HT-29 (cell line): Measurements from ENCODE around the gene MAT1A. TPM values are rescaled to one million over a fixed set of nuclear protein-coding genes. Genes with fewer than 3 reads are reported as not detected.
"Not testable (repeated sequence)": the region's sequence is repeated elsewhere in the genome, so short reads cannot be mapped to it uniquely, and the experiment has no call there.

Experiments
- DNase-seq: peaks from one replicate; pipeline ENCODE4 v3.0.0-alpha.2; 2015; ENCODE audit warnings: low spot score
- total RNA-seq: library from RNA; depleted of rRNA; stranded (reverse); fragments of >200 nt; shearing (Covaris generic); gene quantifications from 2 replicates; pipeline ENCODE4 v1.2.3, GENCODE V29; 2014; rRNA removed

Gene MAT1A
- total RNA-seq, 1 experiment from 2014 or later = 0.03 TPM

DNA sequence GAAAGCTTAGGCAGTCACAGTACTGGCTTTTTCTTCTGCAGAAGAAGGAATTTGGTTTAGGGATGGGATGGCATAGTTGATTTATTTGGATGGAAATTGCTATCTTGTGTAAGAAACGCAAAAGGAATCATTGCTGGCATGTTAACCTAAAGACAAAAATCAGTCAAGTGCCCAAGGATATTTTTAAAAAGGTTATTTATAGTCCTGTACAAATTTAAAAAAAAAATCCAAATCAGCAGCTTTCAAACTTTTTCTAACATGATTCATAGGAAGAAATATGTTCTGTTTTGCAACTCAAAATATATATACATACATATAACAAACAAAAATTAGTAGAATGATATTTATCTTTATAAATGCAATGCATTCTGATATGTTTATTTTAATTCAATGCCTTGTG is 55.6 kb downstream of the MAT1A start:
- not testable (repeated sequence) for DNase-seq

GRCh38 chr10:80226723-80227122 is 62.7 kb downstream of the MAT1A start:
- not testable (repeated sequence) for DNase-seq

- not testable (repeated sequence) for DNase-seq
Observed at GRCh38 chr10:80223031-80223419, 66.4 kb downstream of the MAT1A start.

Other genes starting within 250 kb of the MAT1A start
- gene TMEM254, start 211.0 kb downstream of the MAT1A start, total RNA-seq = 1.6 and 3.1 TPM in 2 replicates
- gene PLAC9, start 156.9 kb downstream of the MAT1A start, total RNA-seq = not detected in 2 replicates
- gene ANXA11, start 84.1 kb downstream of the MAT1A start, total RNA-seq = 305 and 311 TPM in 2 replicates
- not detected in 2 replicates for gene DYDC1, start 67.1 kb upstream of the MAT1A start, total RNA-seq
- gene DYDC2, start 67.1 kb upstream of the MAT1A start, total RNA-seq = not detected in 2 replicates
- 8.6 and 9.3 TPM in 2 replicates for gene PRXL2A, start 118.9 kb upstream of the MAT1A start, total RNA-seq
- 58.3 and 65.1 TPM in 2 replicates for gene TSPAN14, start 164.7 kb upstream of the MAT1A start, total RNA-seq
- gene SH2D4B, start 248.2 kb upstream of the MAT1A start, total RNA-seq = not detected in 2 replicates